Measurements from ENCODE around the gene AJM1. TPM values are rescaled to one million over a fixed set of nuclear protein-coding genes. Genes with fewer than 3 reads are reported as not detected.
"Not testable (repeated sequence)": the region's sequence is repeated elsewhere in the genome, so short reads cannot be mapped to it uniquely, and the experiment has no call there.

The AJM1 gene
- total RNA-seq, 1 experiment from 2014 or later, result 2.9 TPM

GRCh38 chr9:136862849-136863622, 20.8 kb downstream of the AJM1 start:
- Mint-ChIP-seq H3K9me3 (ENCODE audit: low read depth, unreplicated experiment) (no peaks in the 10 kb centered on the region), H3K4me3 (ENCODE audit: low read depth, unreplicated experiment) (no peak overlapping the region), H3K4me1 (ENCODE audit: low read depth, unreplicated experiment) (no peaks in the 10 kb centered on the region), H3K27ac (ENCODE audit: unreplicated experiment) (no peak overlapping the region), H3K27me3 (ENCODE audit: unreplicated experiment) (no peaks in the 10 kb centered on the region), H3K36me3 (ENCODE audit: insufficient read depth, unreplicated experiment) (peaks cover 38% of the 10 kb centered on the region)
- no peak for DNase-seq
- no TSS peak for BruUV-seq (replicated peaks)
- no peak for TF ChIP-seq CTCF (IDR thresholded peaks at IDR 0.05; ENCODE audit: unreplicated experiment)
- intact Hi-C loops (cut with micrococcal nuclease; ENCODE audit: unreplicated experiment), result no loop called here
- CTCF ChIA-PET, result interaction anchor here (0.7 kb wide), 1 partner anchor 38 kb away, joined by 3 read pairs; no protein-coding TSS in a partner anchor

- no peaks in the 10 kb centered on the region for H3K9me3 Mint-ChIP-seq (ENCODE audit: low read depth, unreplicated experiment)
- no peak for DNase-seq
- CTCF ChIA-PET, result no interaction called here
- intact Hi-C loops (cut with micrococcal nuclease; ENCODE audit: unreplicated experiment), result no loop called here
- peaks cover 38% of the 10 kb centered on the region for H3K36me3 Mint-ChIP-seq (ENCODE audit: insufficient read depth, unreplicated experiment)
- no peaks in the 10 kb centered on the region for H3K27me3 Mint-ChIP-seq (ENCODE audit: unreplicated experiment)
- no TSS peak for BruUV-seq (replicated peaks)
- no peak overlapping the region for H3K4me3 Mint-ChIP-seq (ENCODE audit: low read depth, unreplicated experiment)
- H3K4me1 Mint-ChIP-seq (ENCODE audit: low read depth, unreplicated experiment), result no peaks in the 10 kb centered on the region
- no peak overlapping the region for H3K27ac Mint-ChIP-seq (ENCODE audit: unreplicated experiment)
- no peak for TF ChIP-seq CTCF (IDR thresholded peaks at IDR 0.05; ENCODE audit: unreplicated experiment)
Measured at GRCh38 chr9:136863623-136864273, 21.5 kb downstream of the AJM1 start.

GRCh38 chr9:136865041-136865767, 22.9 kb downstream of the AJM1 start:
- CTCF ChIA-PET, result no interaction called here
- Mint-ChIP-seq H3K36me3 (ENCODE audit: insufficient read depth, unreplicated experiment) (peaks cover 31% of the 10 kb centered on the region), H3K4me3 (ENCODE audit: low read depth, unreplicated experiment) (peak overlapping the region; percentile 74), H3K9me3 (ENCODE audit: low read depth, unreplicated experiment) (no peaks in the 10 kb centered on the region), H3K27me3 (ENCODE audit: unreplicated experiment) (no peaks in the 10 kb centered on the region), H3K27ac (ENCODE audit: unreplicated experiment) (peak overlapping the region; percentile 24), H3K4me1 (ENCODE audit: low read depth, unreplicated experiment) (no peaks in the 10 kb centered on the region)
- intact Hi-C loops (cut with micrococcal nuclease; ENCODE audit: unreplicated experiment), result no loop called here
- no peak for DNase-seq
- no TSS peak for BruUV-seq (replicated peaks)
- no peak for TF ChIP-seq CTCF (IDR thresholded peaks at IDR 0.05; ENCODE audit: unreplicated experiment)

- intact Hi-C loops (cut with micrococcal nuclease; ENCODE audit: unreplicated experiment), result no loop called here
- Mint-ChIP-seq H3K27me3 (ENCODE audit: unreplicated experiment) (no peaks in the 10 kb centered on the region), H3K4me1 (ENCODE audit: low read depth, unreplicated experiment) (no peaks in the 10 kb centered on the region), H3K27ac (ENCODE audit: unreplicated experiment) (peak overlapping the region; percentile 24), H3K9me3 (ENCODE audit: low read depth, unreplicated experiment) (no peaks in the 10 kb centered on the region), H3K4me3 (ENCODE audit: low read depth, unreplicated experiment) (peak overlapping the region; percentile 74), H3K36me3 (ENCODE audit: insufficient read depth, unreplicated experiment) (peaks cover 31% of the 10 kb centered on the region)
- no peak for TF ChIP-seq CTCF (IDR thresholded peaks at IDR 0.05; ENCODE audit: unreplicated experiment)
- BruUV-seq (replicated peaks), result no TSS peak
- CTCF ChIA-PET, result no interaction called here
- no peak for DNase-seq
Measured at GRCh38 chr9:136865768-136866103, 23.5 kb downstream of the AJM1 start.

- Mint-ChIP-seq H3K4me3 (ENCODE audit: low read depth, unreplicated experiment) (peak overlapping the region; percentile 74), H3K36me3 (ENCODE audit: insufficient read depth, unreplicated experiment) (peaks cover 31% of the 10 kb centered on the region)
- H3K27me3 Mint-ChIP-seq (ENCODE audit: unreplicated experiment); H3K4me1 Mint-ChIP-seq (ENCODE audit: low read depth, unreplicated experiment); intact Hi-C loops (cut with micrococcal nuclease; ENCODE audit: unreplicated experiment); H3K9me3 Mint-ChIP-seq (ENCODE audit: low read depth, unreplicated experiment); DNase-seq; H3K27ac Mint-ChIP-seq (ENCODE audit: unreplicated experiment): not testable (repeated sequence)
- TSS peak; percentile 81 for BruUV-seq (replicated peaks)
- CTCF ChIA-PET, result interaction anchor here (1.4 kb wide), 1 partner anchor 15 kb away, joined by 4 read pairs; no protein-coding TSS in a partner anchor
Measured at GRCh38 chr9:136866898-136867421, 24.7 kb downstream of the AJM1 start.

Data from Calu3 (cell line).